ENCODE results near the gene MAP3K8.

- TF ChIP-seq CTCF (conservative IDR thresholded peaks at IDR 0.05 in 1 of 2, IDR thresholded peaks at IDR 0.05 in 1 of 2; ENCODE audit: extremely low read depth in 1 of 2, insufficient read depth in 1 of 2, low read depth in 1 of 2, low read length in 2 of 2) (no peak), EZH2 (IDR thresholded peaks at IDR 0.05; ENCODE audit: borderline replicate concordance, low read length) (no peak)
These were observed 33.8 kb downstream of the MAP3K8 start for GRCh38 chr10:30467651-30468338.

Data from mammary epithelial cell (primary cell).